Measurements from ENCODE around the gene DHCR24.

DHCR24 gene

GRCh38 chr1:54818461-54819194 lies 68.4 kb downstream of the DHCR24 start:
- in situ Hi-C loops (cut with HindIII; ENCODE audit: low sequenced_read_pairs) = no loop called here

DNA sequence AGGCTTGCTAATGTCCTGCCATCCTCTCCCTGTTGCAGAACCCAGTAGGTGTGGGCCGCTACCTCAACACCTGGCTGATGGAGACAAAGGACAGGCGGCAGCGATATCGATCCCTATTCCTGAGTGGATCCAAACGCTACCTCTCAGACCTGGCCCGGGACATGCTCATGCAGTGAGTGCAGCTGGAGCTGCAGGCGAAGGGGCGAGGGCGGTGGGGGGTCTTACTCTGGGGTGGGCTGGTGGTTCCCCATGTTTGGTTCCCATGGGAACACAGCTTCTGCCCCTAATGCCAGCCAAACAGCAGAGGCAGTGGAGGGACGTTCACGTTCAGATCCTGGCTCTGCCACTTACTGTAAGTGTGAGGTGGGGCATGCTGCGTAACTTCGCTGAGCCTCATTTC lies 70.0 kb downstream of the DHCR24 start:
- in situ Hi-C loops (cut with HindIII; ENCODE audit: low sequenced_read_pairs) = no loop called here

DNA sequence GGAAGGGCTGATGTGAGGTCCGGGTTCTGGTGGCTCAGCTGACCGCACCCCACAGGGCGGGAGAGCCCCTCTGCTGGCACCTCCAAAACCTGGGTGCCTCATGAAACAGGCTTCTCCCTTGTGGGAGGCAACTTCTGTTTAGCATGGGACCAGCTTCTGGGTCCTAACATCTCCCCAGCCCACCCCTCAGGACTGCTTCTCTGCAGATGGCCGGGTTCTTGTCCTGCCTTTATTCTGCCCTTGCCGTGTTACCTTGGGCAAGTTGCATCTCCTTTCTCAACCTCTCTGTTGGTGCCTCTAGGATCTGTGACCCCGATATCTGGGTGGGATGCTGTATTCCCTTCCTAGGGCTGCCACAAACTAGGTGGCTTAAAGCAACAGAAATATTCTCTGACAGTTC lies 70.9 kb downstream of the DHCR24 start:
- in situ Hi-C loops (cut with HindIII; ENCODE audit: low sequenced_read_pairs) = no loop called here

GRCh38 chr1:54815086-54815876 lies 71.7 kb downstream of the DHCR24 start:
- in situ Hi-C loops (cut with HindIII; ENCODE audit: low sequenced_read_pairs) = no loop called here

DNA sequence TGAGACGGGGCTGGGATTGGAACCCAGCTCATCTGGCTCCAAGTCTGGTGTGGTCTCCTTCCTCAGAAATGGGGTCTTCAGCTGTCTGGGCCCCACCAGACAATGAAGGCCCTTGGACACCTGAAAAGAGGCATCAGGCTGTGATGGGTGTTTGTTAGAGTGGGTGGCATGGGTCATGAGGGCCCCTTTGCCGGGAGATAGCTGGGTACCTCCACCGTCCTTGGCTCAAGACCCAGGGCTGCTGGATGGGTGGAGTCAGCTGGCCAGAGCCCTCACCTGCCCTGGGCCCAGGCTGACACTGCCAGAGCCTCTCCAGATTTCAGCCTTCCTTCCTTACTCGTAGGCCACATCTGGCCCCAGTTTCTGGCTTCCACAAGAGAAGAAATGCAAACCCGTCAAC lies 72.4 kb downstream of the DHCR24 start:
- in situ Hi-C loops (cut with HindIII; ENCODE audit: low sequenced_read_pairs) = no loop called here

GRCh38 chr1:54814126-54814498 lies 72.9 kb downstream of the DHCR24 start:
- in situ Hi-C loops (cut with HindIII; ENCODE audit: low sequenced_read_pairs) = no loop called here

DNA sequence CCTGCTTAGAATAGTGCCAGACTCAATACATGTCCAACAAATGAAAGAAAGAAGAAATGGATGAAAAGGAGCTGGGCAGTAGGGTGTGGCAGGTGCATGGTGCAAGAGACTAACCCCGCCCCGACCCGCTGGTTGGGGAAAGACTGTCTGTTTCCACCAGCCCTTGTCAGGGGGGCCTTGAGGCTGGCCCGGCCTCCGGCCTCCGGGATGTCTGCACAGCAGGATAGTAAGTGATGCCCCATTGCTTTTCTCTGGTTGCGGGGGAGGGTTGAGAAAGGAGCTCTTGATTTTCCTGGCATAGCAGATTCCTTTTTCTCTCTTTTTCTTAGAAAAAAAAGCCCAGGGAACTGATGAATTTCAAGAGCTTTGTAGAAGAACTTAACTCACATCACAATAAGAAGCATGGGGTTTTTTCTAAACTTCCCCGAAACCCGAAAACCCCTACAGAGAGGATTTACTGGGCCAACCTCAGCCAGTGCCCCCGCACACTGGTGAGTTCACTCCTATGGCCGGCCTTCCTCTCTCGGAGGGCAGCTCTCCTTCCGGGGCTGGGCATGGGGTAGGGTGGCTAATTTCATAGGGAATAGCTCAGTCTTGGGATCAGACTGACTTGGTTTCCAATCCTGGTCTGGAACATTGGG lies 73.4 kb downstream of the DHCR24 start:
- in situ Hi-C loops (cut with HindIII; ENCODE audit: low sequenced_read_pairs) = no loop called here

DNA sequence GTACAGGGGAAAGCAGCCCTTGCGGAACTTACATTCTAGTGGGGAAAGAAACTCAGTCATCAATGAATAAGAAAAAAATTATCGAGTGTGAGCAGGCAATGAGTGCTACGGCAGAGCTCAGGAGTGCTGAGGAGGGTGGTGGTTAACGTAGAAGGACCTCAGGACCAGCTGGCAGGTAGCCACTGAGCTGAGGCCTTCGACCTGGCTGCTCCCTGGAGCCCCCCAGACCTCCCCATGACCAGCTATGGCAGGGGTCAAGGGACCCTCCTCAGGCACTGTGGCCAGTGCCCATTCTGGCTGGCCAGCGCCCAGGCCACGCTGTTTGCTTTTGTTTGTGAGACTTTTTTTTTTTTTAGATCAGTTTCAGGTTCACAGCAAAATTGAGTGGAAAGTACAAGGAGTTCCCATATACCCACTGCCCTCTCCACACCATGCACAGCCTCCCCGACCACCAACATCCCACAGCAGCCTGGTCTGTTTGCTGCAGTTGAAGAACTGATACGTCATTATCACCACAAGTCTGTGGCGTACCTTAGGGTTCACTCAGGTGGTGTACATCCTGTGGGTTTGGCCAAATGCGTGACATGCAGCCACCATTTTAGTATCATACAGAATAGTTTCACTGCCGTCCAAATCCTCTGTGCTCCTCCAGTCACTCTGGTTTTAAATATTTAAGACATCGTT lies 74.1 kb downstream of the DHCR24 start:
- in situ Hi-C loops (cut with HindIII; ENCODE audit: low sequenced_read_pairs) = no loop called here

DNA sequence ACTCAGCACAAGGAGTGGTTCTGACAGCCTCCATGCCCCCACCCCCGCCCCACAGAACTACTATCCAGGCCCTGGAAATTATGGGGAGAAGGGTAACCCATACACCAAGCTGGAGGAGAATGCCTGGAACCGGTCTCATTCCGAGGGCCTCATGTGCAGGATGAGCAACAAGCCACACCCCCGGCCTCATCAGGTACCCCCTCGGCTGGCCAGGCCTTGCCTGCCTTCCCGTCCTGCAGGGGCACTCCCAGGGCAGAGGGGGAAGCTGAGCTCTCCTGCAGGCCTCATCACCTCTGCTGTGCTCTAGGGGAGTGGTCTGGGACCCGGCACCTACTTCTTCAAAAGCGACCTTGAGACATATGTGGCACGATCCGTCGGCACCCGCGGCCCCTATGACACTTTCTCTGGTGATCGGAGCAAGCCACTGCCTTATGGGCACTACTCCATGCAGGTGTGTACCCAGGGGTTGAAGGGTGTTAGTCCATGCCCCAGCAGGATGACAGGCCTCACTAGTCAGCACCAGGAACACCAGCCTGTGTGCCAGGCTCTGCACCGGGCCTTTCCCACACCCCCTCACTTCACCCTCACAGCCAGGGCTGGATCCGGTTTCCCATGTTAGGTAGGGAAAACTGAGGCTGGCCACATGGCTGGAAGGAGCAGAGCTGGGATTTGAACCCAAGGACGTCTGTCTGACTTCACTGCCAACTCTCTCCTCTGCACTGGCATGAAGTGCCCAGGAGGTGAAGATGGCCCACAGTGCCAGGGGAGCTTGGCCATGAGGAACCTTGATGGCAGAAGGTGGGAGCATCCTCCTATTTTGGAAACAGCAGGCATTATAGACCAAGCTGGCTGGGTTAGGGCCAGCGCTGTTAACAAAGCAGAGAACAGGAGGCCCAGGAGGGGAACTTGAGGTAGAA lies 75.0 kb downstream of the DHCR24 start:
- in situ Hi-C loops (cut with HindIII; ENCODE audit: low sequenced_read_pairs) = no loop called here

- in situ Hi-C loops (cut with HindIII; ENCODE audit: low sequenced_read_pairs) = no loop called here
Measured at GRCh38 chr1:54811066-54811465, 75.9 kb downstream of the DHCR24 start.

- in situ Hi-C loops (cut with HindIII; ENCODE audit: low sequenced_read_pairs) = no loop called here
Measured at GRCh38 chr1:54810153-54810942, 76.6 kb downstream of the DHCR24 start.

DNA sequence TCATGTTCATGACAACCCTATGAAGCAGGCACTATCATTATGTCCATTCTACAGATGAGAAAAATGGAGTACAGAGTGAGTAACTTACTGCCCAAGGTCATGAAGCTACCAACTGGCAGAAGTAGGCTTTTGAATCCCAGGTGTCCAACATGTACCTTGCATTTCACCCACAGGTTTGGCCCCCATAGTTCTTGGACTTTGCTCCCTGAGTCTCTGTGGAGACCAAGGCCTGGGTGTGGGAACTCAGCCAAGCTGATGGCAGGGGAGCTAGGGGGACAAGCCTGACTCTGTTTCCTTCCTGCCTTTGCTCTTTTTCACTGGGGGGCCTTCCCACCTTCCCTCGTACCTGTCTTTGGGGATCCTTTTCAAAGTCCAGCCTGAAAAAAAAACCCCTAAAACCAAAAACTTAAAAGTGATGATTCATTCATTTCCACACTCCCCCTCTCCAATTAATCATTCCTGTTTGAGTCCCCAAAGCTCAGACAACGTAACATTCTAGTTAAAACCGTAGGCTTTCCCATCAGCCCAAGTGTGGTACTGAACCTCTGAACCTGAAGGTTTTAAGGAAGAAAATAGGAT lies 77.4 kb downstream of the DHCR24 start:
- in situ Hi-C loops (cut with HindIII; ENCODE audit: low sequenced_read_pairs) = no loop called here

- in situ Hi-C loops (cut with HindIII; ENCODE audit: low sequenced_read_pairs) = no loop called here
Measured at GRCh38 chr1:54808443-54809207, 78.4 kb downstream of the DHCR24 start.

- in situ Hi-C loops (cut with HindIII; ENCODE audit: low sequenced_read_pairs) = no loop called here
Measured at GRCh38 chr1:54807756-54808155, 79.2 kb downstream of the DHCR24 start.

GRCh38 chr1:54806931-54807611 lies 79.9 kb downstream of the DHCR24 start:
- in situ Hi-C loops (cut with HindIII; ENCODE audit: low sequenced_read_pairs) = no loop called here

DNA sequence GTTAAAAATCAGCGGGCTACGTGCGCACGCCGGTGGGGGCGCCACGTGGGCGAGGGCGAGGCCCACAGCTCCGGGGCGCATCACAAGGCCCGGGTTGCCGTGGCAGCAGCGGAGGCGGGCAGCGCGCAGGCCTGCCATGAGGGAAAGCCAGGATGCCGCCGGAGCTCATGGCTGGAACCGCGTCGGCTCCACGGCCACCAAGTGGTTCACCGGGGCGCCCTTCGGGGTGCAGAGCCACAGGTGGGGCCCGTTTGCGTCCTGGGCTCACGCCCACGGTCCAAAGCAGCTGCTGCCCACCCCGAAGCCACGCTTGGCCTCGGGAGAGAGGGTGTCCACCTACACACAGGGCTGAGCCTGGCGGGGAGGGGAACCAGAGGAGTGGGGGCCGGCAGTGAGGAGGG lies 81.0 kb downstream of the DHCR24 start:
- in situ Hi-C loops (cut with HindIII; ENCODE audit: low sequenced_read_pairs) = no loop called here

DNA sequence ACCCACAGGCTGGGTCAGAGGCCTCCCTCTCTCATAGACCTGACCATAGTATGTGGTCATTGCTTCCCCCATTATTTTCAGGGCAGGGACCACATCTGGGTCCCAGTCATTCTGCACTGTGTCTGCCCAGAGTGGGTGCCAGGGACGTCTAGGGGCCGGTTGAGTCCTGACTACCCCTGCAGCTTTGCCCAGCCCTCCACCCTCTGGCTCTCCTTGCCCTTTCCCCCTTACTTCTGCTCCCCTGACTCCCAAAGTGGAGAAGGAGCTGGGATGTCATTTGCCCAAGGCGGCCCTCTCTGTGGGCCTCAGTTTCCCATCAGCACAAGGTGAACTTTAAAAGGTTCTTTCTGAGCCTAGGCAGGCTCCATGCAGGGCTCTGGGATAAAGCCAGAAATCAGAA lies 81.5 kb downstream of the DHCR24 start:
- in situ Hi-C loops (cut with HindIII; ENCODE audit: low sequenced_read_pairs) = no loop called here
